Vagina (tissue), 2 donors: ENCODE data around the gene CADPS. TPM values are rescaled to one million over a fixed set of nuclear protein-coding genes. Genes with fewer than 3 reads are reported as not detected.

Source experiments
- DNase-seq, 2 donors: peaks; one replicate each; pipeline ENCODE4 v3.0.0-alpha.2; 2017; ENCODE audit errors: extremely low spot score in 2 of 2
- H3K27ac ChIP-seq: fragments of 200-600 bp; sonication (generic); one replicate; pipeline ENCODE4 v1.5.1; 2019
- H3K27me3 ChIP-seq: fragments of 200-600 bp; sonication (generic); one replicate; pipeline ENCODE4 v1.5.1; 2019
- H3K36me3 ChIP-seq, 2 donors: fragments of 200-600 bp; sonication (generic); one replicate each; pipeline ENCODE4 v1.5.1; 2017 to 2019
- H3K4me1 ChIP-seq: fragments of 200-600 bp; sonication (generic); one replicate; pipeline ENCODE4 v1.5.1; 2019
- H3K4me3 ChIP-seq, 2 donors: fragments of 200-600 bp; sonication (generic); 1 replicate in 1 of 2; 2 replicates in 1 of 2; pipeline ENCODE4 v1.5.1; 2016 to 2019
- H3K9me3 ChIP-seq: fragments of 200-600 bp; sonication (generic); one replicate; pipeline ENCODE4 v1.5.1; 2019
- POLR2A ChIP-seq, 2 donors: fragments of 450-650 bp; IDR thresholded peaks; one replicate each; pipeline ENCODE4 v1.6.1; 2017; ENCODE audit warnings: antibody characterized with exemption in 2 of 2, mild to moderate bottlenecking in 2 of 2, moderate library complexity in 2 of 2
- POLR2AphosphoS5 ChIP-seq, 2 donors: sonication (generic); formaldehyde crosslinking; IDR thresholded peaks; one replicate each; pipeline ENCODE4 v1.9.0; 2017; ENCODE audit warnings: antibody characterized with exemption in 2 of 2, mild to moderate bottlenecking in 2 of 2, low read depth in 1 of 2; ENCODE audit not compliant: insufficient read depth in 1 of 2
- intact Hi-C: fragments of 100-400 bp; cut with DNase I; formaldehyde crosslinking; loops from one replicate; pipeline ENCODE4 v1.15.1; 2023
- total RNA-seq: library from RNA; depleted of rRNA; stranded (reverse); fragments of >200 nt; gene quantifications from one replicate; pipeline ENCODE4 v1.2.3, GENCODE V29; 2016
- TF ChIP-seq, protein P1 (sequence below), 3 experiments: fragments of 450-650 bp in 2 of 3; fragments of 200-600 bp in 1 of 3; sonication (generic) in 1 of 3; IDR thresholded peaks; one replicate each; pipeline ENCODE4 v1.5.1; 2017 to 2019; ENCODE audit warnings: antibody characterized with exemption in 3 of 3, mild to moderate bottlenecking in 2 of 3, moderate library complexity in 2 of 3

CADPS gene
- total RNA-seq, 1 donor from 2014 or later, result 12.8 TPM

DNA sequence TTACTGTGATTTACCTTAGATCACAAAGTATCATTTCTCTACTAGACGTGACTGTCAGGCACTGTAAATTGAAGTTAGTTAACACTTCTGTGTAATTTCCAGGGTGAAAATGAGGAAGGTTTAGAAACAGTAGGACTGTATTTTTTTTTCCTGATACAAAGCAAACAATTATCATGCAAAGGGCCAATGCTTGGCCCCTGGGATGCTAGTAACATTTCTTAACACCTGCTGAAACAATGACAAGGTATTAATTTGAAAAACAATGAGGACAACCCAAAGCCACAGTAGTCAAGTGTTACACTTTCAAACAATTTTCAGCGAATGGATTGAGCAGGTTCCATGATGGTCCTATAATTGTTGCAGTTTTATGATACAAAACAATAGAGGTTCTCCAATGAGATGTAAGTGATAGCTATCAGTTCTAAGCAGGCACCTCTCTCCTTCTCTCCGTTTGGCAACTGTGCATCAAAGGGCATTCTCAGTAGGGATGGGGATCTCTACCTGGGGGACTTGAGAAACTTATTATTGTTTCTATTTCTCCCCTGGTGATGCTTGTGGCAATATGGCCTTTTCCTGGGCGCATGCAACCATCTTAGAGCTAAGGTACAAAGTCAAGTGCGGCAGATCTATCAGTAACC, 435.9 kb downstream of the CADPS start:
- DNase-seq, result no peak
- TF ChIP-seq, protein P1, sequence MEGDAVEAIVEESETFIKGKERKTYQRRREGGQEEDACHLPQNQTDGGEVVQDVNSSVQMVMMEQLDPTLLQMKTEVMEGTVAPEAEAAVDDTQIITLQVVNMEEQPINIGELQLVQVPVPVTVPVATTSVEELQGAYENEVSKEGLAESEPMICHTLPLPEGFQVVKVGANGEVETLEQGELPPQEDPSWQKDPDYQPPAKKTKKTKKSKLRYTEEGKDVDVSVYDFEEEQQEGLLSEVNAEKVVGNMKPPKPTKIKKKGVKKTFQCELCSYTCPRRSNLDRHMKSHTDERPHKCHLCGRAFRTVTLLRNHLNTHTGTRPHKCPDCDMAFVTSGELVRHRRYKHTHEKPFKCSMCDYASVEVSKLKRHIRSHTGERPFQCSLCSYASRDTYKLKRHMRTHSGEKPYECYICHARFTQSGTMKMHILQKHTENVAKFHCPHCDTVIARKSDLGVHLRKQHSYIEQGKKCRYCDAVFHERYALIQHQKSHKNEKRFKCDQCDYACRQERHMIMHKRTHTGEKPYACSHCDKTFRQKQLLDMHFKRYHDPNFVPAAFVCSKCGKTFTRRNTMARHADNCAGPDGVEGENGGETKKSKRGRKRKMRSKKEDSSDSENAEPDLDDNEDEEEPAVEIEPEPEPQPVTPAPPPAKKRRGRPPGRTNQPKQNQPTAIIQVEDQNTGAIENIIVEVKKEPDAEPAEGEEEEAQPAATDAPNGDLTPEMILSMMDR (IDR thresholded peaks at IDR 0.05), result no peak
- TF ChIP-seq POLR2AphosphoS5 (IDR thresholded peaks at IDR 0.05; ENCODE audit: insufficient read depth in 1 of 2, low read depth in 1 of 2) (no peak), POLR2A (IDR thresholded peaks at IDR 0.05) (no peak)
- intact Hi-C loops, result no loop called here

DNA sequence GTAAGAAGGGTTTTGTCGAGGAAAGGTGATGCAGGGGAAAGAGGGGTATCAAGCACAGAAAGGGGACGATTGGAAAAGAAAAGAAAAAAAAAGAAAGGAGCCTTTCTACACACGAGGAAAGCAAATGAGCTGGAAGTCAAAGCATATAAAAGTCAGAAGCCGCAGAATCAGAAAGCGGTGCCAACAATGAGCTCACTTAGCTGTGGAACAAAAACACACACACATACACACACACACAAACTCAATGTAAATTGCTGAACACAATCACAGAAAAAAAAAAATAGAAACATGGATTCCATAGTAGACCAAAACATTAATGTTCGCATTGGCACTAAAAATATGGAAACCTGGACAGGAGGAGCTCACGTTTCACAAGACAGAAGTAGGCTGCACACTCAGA, 438.4 kb downstream of the CADPS start:
- TF ChIP-seq, protein P1 (IDR thresholded peaks at IDR 0.05), result no peak
- TF ChIP-seq POLR2AphosphoS5 (IDR thresholded peaks at IDR 0.05; ENCODE audit: insufficient read depth in 1 of 2, low read depth in 1 of 2) (no peak), POLR2A (IDR thresholded peaks at IDR 0.05) (no peak)
- DNase-seq, result no peak
- no peaks in the 10 kb centered on the region for H3K4me1 ChIP-seq
- intact Hi-C loops, result no loop called here
- H3K27me3 ChIP-seq, result no peaks in the 10 kb centered on the region
- no peaks in the 10 kb centered on the region for H3K9me3 ChIP-seq
- no peak overlapping the region for H3K4me3 ChIP-seq
- no peaks in the 10 kb centered on the region for H3K36me3 ChIP-seq
- no peak overlapping the region for H3K27ac ChIP-seq

More for the DNA sequence above, 435.9 kb downstream of the CADPS start:
- Histone ChIP-seq H3K36me3 (no peaks in the 10 kb centered on the region), H3K9me3 (no peaks in the 10 kb centered on the region), H3K4me1 (no peaks in the 10 kb centered on the region), H3K27me3 (no peaks in the 10 kb centered on the region), H3K27ac (no peak overlapping the region), H3K4me3 (no peak overlapping the region)

DNA sequence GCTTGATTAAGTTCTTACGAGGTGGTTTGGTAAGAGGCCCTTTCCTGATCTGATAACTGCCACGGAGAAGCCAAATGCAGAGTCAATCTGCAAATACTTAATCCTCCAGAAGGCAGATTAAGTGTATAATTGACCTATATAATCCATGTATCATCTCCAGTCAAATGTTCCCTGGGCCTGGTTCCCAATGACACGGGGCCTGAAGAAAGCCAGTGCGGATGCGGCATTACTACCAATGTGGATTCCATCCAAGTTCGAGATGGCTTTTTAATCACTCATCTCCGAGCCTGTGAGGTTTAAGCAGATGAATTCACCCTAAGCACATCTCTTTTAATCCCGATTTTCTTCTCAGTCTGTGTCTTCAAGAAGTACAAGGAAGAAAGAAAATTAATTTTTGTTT, 441.8 kb downstream of the CADPS start:
- no peak overlapping the region for H3K4me3 ChIP-seq
- H3K27me3 ChIP-seq, result no peaks in the 10 kb centered on the region
- no peak for DNase-seq
- H3K36me3 ChIP-seq, result no peaks in the 10 kb centered on the region
- H3K9me3 ChIP-seq, result no peaks in the 10 kb centered on the region
- TF ChIP-seq POLR2AphosphoS5 (IDR thresholded peaks at IDR 0.05; ENCODE audit: insufficient read depth in 1 of 2, low read depth in 1 of 2), result no peak
- TF ChIP-seq POLR2A (IDR thresholded peaks at IDR 0.05), result no peak
- TF ChIP-seq, protein P1 (IDR thresholded peaks at IDR 0.05), result no peak
- intact Hi-C loops, result no loop called here
- H3K27ac ChIP-seq, result no peak overlapping the region
- H3K4me1 ChIP-seq, result no peaks in the 10 kb centered on the region

DNA sequence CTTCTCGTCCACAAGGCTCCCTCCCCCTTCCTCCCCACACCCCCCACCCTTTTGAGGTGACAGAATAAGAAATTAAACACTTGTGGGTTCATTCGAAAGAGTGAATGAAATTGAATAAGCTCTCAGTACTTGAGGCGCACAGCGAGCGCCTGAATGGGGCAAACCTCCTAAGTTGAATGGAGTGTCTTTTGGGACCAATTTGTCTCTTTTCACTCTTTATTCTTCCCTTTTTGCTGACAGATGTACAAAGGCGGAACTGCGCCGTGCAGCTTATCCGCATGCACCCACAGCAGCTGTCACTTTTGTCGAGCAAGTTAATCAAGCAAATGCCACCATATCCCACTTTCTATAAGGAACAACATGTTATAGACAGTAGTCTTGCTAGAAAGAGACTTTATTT, 454.0 kb downstream of the CADPS start:
- no peak for DNase-seq
- Histone ChIP-seq H3K36me3 (no peaks in the 10 kb centered on the region), H3K27me3 (no peaks in the 10 kb centered on the region), H3K4me1 (no peaks in the 10 kb centered on the region), H3K9me3 (no peaks in the 10 kb centered on the region), H3K27ac (no peak overlapping the region), H3K4me3 (no peak overlapping the region)
- intact Hi-C loops, result no loop called here
- TF ChIP-seq, protein P1 (IDR thresholded peaks at IDR 0.05), result no peak
- no peak for TF ChIP-seq POLR2AphosphoS5 (IDR thresholded peaks at IDR 0.05; ENCODE audit: insufficient read depth in 1 of 2, low read depth in 1 of 2)
- TF ChIP-seq POLR2A (IDR thresholded peaks at IDR 0.05), result no peak

DNA sequence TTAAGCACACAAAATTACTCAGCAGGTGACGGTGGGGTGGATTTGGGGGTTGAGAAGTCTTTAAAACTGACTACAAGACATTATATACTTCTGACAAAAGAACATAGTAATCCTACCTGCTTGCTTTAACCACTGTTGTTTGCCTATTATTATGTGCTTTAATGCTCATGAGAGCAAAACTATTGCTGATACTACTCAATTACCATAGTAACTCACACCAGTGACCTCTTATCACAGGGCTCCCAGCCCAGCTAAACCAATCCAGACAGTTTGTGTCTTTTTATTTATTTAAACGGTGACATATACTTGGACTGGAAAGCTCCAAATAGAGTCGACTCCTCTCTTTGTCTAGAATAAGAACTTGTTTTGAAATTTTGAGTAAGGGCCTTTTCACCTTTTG, 459.1 kb downstream of the CADPS start:
- Histone ChIP-seq H3K9me3 (no peaks in the 10 kb centered on the region), H3K27me3 (no peaks in the 10 kb centered on the region), H3K4me3 (no peak overlapping the region), H3K4me1 (no peaks in the 10 kb centered on the region), H3K36me3 (no peaks in the 10 kb centered on the region), H3K27ac (no peak overlapping the region)
- intact Hi-C loops, result no loop called here
- TF ChIP-seq POLR2A (IDR thresholded peaks at IDR 0.05) (no peak), POLR2AphosphoS5 (IDR thresholded peaks at IDR 0.05; ENCODE audit: insufficient read depth in 1 of 2, low read depth in 1 of 2) (no peak)
- TF ChIP-seq, protein P1 (IDR thresholded peaks at IDR 0.05), result no peak
- DNase-seq, result no peak
